Measurements from ENCODE around the gene PCMTD2.
"Not testable (repeated sequence)": the region's sequence is repeated elsewhere in the genome, so short reads cannot be mapped to it uniquely, and the experiment has no call there.

The PCMTD2 gene

DNA sequence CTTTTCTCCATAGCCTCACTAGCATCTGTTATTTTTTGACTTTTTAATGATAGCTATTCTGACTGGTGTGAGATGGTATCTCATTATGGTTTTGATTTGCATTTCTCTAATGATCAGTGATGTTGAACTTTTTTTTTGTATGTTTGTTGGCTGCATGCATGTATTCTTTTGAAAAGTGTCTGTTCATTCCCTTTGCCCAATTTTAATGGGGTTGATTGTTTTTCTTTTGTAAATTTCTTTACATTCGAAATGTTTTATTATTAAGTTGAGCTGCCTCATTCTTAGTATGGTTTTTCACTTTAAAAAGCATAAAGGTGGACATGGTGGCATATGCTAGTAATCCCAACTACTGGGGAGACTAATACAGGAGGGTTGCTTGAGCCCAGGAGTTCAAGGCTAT lies 58.2 kb downstream of the PCMTD2 start:
- not testable (repeated sequence) for DNase-seq

DNA sequence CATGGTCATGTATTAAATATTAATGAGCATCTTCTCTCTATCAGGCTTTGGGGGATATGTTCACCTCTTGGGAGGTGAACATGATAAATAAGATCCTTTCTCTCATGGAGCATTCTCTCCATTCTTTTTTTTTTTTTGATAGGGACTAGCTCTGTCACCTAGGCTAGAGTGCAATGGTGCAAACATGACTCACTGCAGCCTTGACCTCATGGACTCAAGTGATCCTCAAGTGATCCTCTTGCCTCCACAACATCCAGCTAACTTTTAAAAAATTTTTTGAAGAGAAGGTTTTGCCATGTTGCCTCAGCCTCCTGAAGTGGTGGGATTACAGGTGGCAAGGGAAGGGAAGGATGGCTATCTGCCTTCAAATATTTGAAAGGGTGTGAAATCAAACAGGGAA lies 59.8 kb downstream of the PCMTD2 start:
- not testable (repeated sequence) for DNase-seq

DNA sequence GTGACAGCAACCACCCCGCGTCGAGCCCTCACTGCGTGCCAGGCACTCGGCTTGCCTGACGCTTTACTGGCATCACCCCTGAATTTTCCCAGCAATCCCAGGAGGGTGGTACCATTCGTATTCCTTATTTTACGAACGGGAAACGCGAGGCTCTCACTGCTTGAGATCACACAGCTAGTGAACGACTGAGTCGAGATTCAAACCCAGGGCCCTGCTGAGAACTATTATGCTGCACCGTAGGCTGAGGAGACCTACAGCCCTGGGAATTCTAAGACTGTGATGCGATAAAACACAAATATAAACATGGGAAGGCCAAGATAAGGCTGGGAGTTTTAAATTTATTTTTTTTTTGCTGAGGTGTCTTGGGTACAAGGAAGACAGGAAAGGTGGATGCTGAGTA lies 60.3 kb downstream of the PCMTD2 start:
- not testable (repeated sequence) for DNase-seq

DNA sequence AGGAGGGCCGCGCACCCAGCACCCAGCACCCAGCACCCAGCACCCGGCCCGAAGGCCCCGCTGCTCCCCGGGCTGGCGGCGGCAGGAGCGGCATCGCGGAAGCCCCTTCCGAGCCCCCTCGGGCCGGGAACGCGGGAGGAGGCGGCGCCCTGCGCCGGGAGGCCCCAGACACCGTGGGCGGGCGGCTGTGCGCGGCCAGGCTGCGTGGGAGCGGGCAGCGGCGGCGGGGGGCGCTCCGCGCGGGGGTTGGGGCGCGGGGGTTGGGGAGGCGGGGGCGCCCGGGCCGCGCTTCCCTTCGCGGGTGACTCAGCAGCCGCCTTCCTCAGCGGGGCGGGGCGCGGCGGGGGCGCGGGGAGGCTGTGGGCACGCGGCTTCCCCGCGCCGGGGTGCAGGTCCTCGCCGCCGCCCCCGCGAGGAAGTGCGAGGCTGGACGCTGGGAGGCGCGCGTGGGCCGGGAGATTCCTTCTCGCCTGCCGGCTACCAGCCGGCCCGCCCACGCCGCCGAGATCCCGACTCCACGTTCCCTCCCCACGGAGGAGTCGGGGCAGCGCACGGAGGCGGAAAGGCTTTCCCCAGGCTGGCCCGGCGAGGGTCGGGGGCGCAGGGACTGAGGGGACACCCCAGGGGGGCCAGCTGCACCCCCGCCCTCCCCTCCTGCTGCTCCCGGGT lies 61.0 kb downstream of the PCMTD2 start:
- not testable (repeated sequence) for DNase-seq

DNA sequence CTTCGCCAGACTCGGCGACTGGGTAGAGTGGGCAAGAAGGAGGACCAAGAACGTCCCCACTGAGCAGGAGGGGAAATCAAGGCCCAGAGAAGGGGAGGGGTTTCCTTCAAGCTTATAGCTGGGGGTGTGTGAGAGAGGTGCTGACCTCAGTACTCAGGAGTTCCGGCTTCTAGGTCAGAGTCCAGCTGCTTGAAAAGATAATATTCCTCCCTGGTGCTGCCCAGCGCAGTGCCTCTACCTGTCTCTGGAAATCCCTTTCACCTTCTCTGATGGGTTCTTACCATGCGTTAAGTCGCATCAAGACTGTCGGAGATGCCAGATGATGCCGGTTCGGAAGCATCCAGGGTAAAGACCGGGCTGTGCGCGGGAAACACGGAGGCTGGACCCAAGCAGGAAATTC lies 61.8 kb downstream of the PCMTD2 start:
- not testable (repeated sequence) for DNase-seq

DNA sequence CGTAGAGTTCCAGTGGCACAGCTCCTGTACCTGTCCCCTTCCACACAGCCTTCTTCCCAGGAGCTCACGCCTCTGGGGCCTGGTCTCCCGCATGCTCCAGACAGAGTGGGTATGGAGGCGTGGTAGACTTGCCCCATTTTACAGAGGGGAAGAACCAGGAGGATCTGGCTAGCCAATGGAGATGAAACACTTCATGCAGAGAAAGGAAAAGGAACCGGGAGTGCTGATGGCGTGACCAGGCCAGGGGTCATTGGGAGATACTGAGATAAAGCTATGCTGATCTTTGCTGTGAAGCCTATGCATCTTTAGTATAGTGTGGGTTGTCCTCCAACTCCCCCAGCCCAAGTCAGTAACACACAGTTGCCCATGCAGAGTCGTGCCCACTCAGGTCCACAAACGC lies 62.5 kb downstream of the PCMTD2 start:
- DNase-seq = not testable (repeated sequence)

DNA sequence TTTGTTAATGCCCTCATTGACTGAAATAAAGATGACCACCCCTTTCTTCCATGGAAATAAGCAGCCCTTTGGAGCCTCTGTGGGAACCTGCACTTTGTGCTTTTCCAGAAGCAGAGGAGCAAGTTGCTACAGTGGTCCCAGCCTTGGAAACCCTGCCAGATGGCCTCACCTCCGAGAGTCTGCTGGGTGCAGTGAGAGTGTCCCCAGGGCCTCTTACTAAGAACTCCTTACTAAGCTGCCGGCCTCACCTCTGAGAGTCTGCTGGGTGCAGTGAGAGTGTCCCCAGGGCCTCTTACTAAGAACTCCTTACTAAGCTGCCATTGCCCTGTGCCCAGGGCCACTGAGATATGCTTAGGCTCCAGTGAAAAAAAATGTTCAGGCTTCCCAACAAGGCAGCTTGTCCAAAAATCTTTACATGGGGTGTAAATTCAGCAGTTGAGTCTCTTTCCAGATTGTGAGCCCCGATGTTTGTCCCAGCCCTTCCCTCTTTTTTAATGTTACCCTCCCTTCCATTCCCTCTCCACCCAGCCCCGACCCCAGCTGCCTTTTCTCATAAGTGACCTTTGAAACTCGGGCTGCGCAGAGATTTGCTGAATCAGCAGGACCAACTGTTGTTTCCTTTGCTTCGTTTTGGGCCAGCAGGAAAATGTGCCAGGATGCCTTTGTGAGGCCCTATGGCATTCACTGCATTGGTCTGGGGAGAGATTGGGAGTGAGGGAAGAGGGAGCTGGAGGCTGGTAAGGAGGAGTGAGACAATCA lies 66.7 kb downstream of the PCMTD2 start:
- DNase-seq = not testable (repeated sequence)

Data from cerebellar nuclear complex (tissue), 1 donor.